Measurements from ENCODE around the gene CERS1. TPM values are rescaled to one million over a fixed set of nuclear protein-coding genes. Genes with fewer than 3 reads are reported as not detected.

Gene CERS1
- total RNA-seq, 4 donors from 2014 or later = 0.42 to 3.2 (median 1.1) TPM

DNA sequence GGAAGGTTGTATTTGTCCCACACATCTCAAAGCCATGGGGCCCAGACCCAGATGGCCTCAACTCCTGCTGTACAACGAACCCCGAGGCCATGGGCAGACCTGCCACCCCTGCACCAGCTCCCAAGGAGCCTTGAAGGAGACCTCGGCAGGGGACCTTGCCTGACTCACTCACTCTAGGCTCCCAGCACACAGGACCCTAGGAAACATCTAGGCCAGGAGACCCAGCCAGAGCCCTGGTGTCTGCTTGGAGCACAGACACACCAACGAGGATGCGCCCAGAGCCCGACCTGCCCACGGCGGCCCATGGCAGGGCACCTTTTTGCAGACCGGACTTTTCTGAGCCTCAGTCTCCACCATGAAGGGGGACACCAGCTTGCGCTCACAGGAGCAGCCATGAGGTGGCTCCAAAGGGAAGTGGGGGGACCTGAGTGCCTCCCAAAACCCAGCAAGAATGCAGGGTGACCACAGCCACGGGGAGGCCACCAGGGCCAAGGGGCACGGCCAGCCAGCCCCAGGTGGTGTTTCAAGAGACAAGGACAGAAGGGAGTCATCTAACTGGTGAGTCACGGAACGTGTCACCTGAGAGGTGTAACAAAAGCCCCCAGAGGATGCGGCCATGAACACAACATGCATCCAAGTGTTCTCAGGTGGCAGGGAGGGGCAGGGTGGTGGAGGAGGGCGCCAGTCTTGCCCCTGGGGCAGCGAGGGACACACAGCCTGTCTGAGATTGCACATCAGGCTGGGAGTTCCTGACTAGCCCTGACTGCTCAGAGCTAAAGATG, 4.9 kb upstream of the CERS1 start:
- no peak for DNase-seq (ENCODE audit: extremely low spot score)
- Histone ChIP-seq H3K27me3 (peaks cover 0 to 16% (median 0%) of the 10 kb centered on the region in 4 donors), H3K27ac (replicated peaks in 1 of 4) (no peak overlapping the region), H3K4me1 (peaks cover 3 to 10% (median 7%) of the 10 kb centered on the region in 4 donors), H3K36me3 (peaks cover 29 to 75% (median 63%) of the 10 kb centered on the region in 4 donors), H3K4me3 (no peak overlapping the region), H3K9me3 (no peaks in the 10 kb centered on the region)
- TF ChIP-seq POLR2AphosphoS5 (IDR thresholded peaks at IDR 0.05) (no peak), EP300 (IDR thresholded peaks at IDR 0.05) (no peak)
- intact Hi-C loops (cut with DNase I) = no loop called here
- WGBS = 81% methylated on average over 5 of the region's 17 CpGs

DNA sequence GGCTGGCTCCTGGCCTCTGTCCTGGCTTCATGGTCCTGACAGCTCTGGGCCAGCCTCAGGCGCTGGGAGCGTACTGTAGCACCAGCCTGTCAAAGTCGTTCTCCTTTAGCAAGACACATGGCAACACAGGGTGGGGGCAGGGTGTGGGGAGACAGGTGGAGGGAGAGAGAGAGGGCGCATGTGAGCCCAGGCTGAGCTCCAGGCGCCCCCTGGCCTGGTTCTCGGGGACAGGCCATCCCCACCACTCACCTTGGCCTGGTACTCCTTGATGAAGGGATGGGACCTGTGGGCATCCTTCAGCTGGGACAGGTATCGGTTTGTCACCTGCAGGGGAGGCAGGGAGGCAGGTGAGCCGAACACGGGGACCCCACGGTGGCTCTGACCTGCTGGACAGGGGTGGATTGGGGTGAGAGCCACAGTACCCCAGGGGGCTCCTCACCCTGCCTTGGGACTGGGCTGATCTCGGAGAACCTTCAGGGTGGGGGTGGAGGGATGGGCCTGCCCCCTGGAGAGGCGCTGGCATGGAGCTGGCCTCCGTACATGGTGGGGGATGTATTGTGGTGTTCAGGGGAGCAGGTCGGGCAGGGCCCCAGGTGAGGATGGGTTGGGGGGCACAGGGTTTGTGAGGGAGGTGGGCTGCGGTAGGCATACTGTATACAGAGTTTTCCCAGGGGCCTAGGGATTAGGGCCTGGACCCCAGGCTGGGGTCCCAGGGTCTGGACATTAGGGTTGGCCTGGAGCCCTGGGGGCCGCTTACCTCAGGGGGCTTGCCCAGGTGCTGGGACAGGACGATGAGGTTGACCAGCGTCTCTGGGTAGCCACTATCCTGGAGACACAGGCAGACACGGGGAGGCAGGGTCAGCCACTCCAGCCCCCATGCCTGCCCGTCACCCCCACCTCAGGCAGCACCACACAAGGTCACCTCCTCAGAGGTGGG, 3.9 kb upstream of the CERS1 start:
- intact Hi-C loops (cut with DNase I) = no loop called here
- Histone ChIP-seq H3K27me3 (peaks cover 0 to 24% (median 7%) of the 10 kb centered on the region in 4 donors), H3K4me3 (no peak overlapping the region), H3K27ac (replicated peaks in 1 of 4) (no peak overlapping the region), H3K36me3 (peaks cover 29 to 65% (median 53%) of the 10 kb centered on the region in 4 donors), H3K9me3 (no peaks in the 10 kb centered on the region), H3K4me1 (peaks cover 11 to 20% (median 15%) of the 10 kb centered on the region in 4 donors)
- TF ChIP-seq EP300 (IDR thresholded peaks at IDR 0.05) (no peak), POLR2A (IDR thresholded peaks at IDR 0.05; ENCODE audit: low read depth) (no peak), POLR2AphosphoS5 (IDR thresholded peaks at IDR 0.05) (no peak)
- TF ChIP-seq, protein P1, sequence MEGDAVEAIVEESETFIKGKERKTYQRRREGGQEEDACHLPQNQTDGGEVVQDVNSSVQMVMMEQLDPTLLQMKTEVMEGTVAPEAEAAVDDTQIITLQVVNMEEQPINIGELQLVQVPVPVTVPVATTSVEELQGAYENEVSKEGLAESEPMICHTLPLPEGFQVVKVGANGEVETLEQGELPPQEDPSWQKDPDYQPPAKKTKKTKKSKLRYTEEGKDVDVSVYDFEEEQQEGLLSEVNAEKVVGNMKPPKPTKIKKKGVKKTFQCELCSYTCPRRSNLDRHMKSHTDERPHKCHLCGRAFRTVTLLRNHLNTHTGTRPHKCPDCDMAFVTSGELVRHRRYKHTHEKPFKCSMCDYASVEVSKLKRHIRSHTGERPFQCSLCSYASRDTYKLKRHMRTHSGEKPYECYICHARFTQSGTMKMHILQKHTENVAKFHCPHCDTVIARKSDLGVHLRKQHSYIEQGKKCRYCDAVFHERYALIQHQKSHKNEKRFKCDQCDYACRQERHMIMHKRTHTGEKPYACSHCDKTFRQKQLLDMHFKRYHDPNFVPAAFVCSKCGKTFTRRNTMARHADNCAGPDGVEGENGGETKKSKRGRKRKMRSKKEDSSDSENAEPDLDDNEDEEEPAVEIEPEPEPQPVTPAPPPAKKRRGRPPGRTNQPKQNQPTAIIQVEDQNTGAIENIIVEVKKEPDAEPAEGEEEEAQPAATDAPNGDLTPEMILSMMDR (IDR thresholded peaks at IDR 0.05) = no peak
- WGBS = 88% methylated on average over 12 of the region's 20 CpGs
- DNase-seq (ENCODE audit: extremely low spot score) = no peak

DNA sequence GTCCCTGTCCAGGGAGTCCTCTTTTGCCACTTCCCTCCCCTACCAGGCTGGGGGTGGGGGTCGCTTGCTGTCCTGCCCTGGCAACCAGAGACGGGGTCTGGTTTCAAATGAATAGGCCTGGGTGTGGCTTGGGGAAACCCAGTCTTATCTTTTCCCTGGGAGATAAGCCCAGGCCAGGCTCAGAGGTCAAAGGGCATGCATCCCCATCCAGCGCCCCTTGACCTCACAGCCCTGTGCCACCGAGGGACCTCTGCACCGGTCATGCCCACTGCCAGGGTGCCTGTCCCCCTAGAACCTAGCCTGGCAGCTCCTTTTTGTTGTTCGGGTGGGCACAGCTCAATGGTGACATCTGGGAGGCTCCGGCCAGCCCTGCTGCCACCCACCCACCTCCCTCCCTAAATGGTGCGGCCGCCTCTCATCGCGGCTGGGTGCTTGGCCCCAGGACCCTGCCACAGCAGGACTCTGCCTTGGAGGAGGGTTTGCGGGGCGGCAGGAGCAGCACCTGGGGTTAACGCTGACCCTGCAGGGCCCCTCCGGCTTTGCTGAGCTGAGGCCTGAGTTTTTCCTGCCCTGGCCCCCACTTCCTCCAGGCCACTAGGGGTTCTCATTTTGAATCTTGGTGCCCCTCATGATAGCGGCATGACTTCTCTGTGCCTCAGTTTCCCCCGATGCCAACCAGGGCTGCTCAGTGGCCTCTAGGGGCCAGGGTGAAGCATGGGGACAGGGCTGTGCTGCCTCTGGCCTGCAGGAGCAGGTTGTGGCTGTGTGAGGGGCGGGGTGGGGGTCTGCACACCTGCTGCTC, 2.9 kb upstream of the CERS1 start:
- TF ChIP-seq EP300 (IDR thresholded peaks at IDR 0.05) = no peak
- TF ChIP-seq, protein P1 (IDR thresholded peaks at IDR 0.05) = no peak
- no peak for TF ChIP-seq POLR2A (IDR thresholded peaks at IDR 0.05; ENCODE audit: low read depth)
- TF ChIP-seq POLR2AphosphoS5 (IDR thresholded peaks at IDR 0.05) = no peak
- WGBS = 90% methylated on average over 8 of the region's 18 CpGs
- no peaks in the 10 kb centered on the region for H3K9me3 ChIP-seq
- H3K36me3 ChIP-seq = peaks cover 21 to 54% (median 44%) of the 10 kb centered on the region in 4 donors
- H3K4me3 ChIP-seq = no peak overlapping the region
- peaks cover 0 to 35% (median 16%) of the 10 kb centered on the region in 4 donors for H3K27me3 ChIP-seq
- no peak overlapping the region for H3K27ac ChIP-seq (replicated peaks in 1 of 4)
- H3K4me1 ChIP-seq = peaks cover 22 to 31% (median 25%) of the 10 kb centered on the region in 4 donors
- no peak for DNase-seq (ENCODE audit: extremely low spot score)
- intact Hi-C loops (cut with DNase I) = no loop called here

DNA sequence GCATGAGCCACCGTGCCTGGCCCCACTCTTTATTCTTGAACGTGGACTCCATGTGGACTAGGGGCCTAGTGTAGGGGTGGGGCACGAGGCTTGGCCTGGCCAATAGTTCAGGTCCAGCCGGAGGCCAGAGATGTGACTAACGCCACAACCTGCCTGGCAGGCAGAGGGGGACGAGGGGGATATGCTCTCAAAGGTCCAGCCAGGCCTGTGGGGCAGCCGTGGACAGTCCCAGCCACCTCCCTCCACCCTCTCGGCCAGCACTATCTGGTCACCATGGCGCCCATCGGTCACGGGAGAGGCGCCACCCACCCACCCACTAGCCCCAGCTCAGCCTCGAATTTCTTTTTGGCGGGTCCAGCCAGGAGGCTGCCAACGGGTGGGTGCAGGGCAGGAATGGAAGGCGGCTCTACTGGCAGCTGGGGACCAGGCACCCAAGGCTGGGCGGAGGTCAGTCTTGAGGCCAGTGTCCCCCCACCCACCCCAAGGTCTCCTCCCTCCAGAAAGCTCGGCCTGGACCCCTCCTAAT, 2.2 kb upstream of the CERS1 start:
- no peak overlapping the region for H3K27ac ChIP-seq (replicated peaks in 1 of 4)
- DNase-seq (ENCODE audit: extremely low spot score) = no peak
- H3K4me1 ChIP-seq = peaks cover 24 to 33% (median 27%) of the 10 kb centered on the region in 4 donors
- 68% methylated on average over 6 of the region's 18 CpGs for WGBS
- peaks cover 0 to 41% (median 16%) of the 10 kb centered on the region in 4 donors for H3K27me3 ChIP-seq
- no peak overlapping the region for H3K4me3 ChIP-seq
- H3K9me3 ChIP-seq = no peaks in the 10 kb centered on the region
- intact Hi-C loops (cut with DNase I) = no loop called here
- TF ChIP-seq POLR2A (IDR thresholded peaks at IDR 0.05; ENCODE audit: low read depth) (no peak), EP300 (IDR thresholded peaks at IDR 0.05) (no peak), POLR2AphosphoS5 (IDR thresholded peaks at IDR 0.05) (no peak)
- TF ChIP-seq, protein P1 (IDR thresholded peaks at IDR 0.05) = no peak
- H3K36me3 ChIP-seq = peaks cover 16 to 48% (median 37%) of the 10 kb centered on the region in 4 donors

All from esophagus muscularis mucosa (tissue), 4 donors.